ENCODE measurements around the gene HLA-B. TPM values are rescaled to one million over a fixed set of nuclear protein-coding genes. Genes with fewer than 3 reads are reported as not detected.

The HLA-B gene
- total RNA-seq, 1 experiment from 2014 or later: 11.8 TPM

DNA sequence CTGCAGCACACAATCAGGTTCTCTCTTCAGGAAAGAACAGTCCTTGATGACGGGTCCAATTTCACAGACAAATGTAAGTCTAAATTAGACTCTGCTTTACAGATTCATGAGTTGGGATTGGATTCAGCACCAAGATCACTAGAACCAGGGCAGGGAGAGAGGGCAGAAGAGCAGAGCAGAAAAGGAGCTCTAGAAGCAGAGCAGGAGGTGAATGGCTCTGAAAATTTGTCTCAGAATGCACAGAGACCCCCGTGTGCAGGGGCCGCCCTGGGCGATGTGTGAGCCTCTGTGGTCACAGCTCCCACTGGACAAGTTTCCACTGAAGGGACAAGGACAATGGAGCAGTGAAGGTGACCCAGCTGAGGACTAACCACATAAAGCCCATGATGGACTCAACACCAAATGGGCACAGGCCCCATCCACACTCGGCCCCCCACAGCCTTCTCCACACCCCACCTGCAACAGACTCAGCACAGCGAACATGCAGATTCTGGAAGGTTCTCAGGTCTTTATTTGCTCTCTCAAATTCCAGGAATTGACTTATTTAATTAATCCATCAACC is 3.5 kb downstream of the HLA-B start:
- DNase-seq (ENCODE audit: low read depth): no peak

DNA sequence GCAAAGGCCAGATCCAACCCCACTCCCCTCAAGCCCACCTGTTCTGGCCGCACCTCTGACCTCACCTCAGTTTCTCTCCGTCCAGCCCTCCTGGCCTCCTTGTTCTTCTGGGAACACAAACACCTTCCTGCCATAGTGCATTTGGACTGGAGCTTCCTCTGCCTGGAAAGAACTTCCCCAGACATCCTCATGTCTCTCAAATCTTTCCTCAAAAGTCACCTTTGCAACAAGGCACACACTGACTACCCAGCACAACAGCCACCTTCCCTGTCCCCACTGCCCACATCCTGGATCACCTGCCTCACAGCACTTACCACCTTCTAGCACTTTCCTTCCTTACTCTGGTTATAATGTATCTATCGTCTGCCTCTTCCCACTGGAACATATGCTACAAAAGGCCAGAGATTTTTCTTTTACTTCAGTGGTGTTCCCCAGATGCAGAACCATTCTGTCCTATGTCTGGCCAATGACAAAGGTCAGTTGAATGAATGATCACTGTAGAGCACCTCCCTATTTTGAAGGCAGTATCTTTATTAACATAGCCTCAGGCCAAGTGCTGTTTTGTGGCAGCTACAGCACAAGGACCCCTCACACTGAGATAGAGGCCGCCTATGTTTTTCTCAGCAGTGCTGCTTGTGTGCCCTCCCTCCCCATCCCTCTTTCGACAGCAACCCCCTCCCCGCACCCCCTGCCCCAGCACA is 4.1 kb downstream of the HLA-B start:
- no peak for DNase-seq (ENCODE audit: low read depth)

DNA sequence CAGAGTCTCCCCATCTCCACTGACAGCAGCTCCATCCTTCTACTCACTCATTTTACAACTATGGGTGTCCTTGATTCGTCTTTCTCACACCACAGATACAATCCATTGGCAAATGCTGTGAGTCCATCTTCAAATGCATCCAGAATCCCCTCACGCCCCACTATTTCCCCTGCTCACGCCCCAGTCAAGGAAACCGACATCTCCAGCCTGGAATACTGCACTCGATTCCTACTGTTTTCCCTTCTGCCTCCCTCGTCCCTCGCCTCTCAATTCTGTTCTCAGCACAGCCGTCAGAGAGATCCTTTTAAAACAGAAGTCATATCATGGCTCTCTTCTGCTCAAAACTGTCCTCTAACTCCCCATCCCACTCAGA is 4.7 kb downstream of the HLA-B start:
- no peak for DNase-seq (ENCODE audit: low read depth)

DNA sequence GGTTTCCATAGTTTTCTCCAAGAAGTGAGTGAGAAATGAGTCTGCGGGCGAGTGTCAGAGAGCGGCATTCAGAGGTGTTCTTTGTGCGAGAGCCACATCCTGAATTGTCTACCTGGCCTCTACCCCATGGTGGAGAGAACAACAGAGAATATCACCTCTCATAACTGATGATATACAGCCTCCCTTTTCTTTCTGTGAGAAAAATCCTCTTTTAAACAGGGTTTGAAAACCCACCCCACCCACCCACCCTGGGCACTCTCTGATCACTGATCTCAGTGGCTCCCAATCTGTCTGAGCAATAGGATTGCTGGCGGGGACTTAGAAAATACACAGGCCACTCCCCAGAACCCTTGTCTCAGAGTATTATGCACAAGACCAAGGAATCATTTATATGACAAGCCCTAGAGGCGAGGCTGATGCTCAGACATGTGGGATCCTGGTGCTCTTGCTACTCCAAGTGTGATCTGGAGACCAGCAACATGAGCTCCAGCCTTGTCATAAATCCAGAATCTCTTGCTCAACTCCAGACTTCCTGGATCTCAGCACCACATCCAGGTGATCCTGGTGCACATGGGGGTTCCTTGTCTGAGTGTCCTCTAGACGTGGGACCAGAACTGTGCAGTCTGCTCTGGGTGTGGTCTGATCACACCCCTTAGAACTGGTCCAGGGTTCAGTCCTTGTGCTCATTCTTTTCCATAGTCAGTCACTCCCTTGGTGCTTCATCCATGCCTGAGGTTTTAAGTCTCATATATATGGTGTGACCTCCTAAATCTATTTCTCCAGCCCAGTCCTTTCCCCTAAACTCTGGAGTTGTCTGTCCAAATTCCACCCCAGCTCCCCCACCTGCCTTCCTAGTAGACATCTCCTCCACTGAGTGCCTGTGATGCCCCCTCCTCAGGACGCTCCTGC is 5.3 kb downstream of the HLA-B start:
- no peak for DNase-seq (ENCODE audit: low read depth)

DNA sequence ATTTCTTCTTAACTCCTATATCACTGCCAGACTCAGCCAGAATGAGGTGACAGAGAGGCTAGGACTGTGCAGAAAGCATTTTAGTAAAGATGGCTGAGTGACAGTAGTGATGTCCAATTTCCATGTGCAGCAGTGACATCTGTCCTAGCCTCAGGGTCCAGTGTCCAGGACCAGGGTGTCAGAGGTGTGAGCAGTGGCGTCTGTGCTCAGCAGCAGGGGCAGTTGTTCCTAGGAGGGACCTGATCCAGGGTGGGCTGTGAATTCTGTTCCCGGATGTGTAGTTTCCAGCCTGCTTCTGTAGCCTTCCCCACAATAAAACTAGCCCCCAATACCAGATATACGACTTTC is 6.0 kb downstream of the HLA-B start:
- no peak for DNase-seq (ENCODE audit: low read depth)

DNA sequence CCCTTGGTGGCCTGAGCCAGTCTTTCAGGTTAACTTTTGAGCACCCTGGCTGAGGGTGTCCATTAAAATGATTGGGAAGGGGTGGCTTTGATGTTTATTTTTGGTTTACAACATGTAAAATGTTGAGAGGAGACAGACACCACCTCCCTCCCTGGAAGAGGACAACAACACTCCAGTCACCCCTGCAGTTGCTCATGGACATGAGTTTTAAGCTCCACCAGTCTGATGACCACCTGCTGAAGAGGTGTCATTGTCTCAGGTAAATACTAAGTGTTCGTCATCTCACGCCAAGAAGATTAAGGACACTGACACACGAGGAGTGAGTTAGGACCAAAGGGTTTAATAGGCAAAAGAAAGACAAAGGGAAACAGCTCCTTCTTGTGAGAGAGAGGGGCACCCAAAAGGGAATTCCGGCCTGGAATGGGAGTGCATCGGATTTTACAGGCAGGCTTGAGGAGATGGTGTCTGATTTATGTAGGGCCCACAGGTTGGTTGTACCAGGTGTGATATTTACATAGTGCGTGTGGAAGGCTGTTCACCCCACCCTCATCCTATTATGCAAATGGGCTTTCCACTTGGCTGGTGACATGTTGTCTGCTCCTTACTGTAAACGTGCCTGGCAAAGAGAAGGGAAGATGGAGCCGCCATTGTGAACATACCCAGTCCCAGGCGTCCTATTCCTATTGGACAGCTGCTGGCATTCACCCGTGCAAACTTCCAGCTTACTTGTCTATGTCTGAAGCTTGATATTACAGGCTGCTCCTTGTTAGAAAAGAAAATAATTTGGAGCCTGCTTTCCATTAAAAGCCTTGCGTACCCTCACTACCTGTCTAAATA is 6.6 kb downstream of the HLA-B start:
- DNase-seq (ENCODE audit: low read depth): no peak

DNA sequence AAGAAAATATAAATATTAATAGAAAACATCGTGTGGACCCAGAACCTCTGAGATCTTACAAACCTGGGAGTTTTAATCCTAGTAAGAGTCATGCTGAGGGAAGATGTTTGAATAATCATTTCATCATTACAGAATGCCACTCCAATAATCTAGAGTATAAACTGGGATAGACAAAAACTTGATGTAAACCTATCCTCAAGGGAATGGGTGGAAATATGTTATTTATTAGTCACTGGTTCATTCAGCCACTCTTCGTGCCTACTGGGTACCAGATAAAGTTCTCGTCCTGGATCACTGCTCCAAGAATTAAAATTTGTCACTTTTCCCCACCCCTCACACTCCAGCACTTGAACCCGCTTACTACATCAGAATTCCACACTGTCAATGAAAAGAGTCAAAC is 7.7 kb downstream of the HLA-B start:
- DNase-seq (ENCODE audit: low read depth): no peak

DNA sequence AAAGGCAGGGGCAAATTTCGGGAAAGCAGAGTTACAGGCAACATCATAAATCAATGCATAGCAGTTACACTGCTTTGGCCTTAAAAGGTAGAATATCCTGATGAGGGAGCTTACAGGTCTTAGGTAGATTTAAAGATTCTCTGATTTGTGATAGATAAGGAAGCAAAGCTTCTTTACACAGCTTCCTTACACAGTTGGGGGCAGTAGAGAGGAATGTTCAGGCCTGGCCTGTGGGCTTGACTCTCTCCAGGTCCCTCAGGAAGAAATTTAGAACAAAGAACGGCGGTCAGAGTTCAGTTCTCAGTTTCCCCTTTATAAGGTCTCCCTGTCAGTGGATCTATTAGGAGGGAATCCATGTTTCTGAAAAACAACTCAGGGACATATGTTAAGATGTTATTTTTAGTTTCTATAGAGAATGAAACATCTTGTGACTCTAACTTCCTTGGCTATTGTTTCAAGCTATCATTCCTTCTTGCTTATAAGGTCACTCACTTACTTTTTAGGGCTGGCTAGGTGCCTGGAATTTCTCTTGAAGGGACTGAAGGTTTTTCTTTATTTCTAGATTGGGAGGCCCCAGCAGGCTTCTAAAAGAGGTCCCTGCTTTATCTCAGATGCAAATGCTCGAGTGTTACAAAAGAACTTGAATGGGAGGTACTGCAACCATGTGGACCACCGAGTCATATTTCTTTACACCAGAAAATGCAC is 11.8 kb downstream of the HLA-B start:
- DNase-seq (ENCODE audit: low read depth): no peak

DNA sequence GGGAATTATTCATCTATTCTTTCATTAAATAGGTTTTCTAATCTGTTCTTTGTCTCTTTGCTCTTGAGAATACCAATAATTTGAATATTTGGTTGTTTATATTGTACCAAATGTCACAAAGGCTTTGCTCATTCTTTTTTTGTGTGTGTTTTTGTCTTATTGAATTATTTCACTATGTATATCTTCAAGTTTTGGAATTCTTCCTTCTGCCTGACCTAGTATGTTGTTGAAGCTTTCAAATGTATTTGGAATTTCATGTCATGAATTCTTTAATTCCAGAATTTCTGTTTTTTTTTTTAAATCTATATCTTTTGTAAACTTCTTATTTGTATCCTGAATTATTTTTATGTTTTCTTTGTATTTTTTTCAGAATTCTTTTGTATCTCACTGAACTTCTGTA is 16.8 kb downstream of the HLA-B start:
- no peak for DNase-seq (ENCODE audit: low read depth)

DNA sequence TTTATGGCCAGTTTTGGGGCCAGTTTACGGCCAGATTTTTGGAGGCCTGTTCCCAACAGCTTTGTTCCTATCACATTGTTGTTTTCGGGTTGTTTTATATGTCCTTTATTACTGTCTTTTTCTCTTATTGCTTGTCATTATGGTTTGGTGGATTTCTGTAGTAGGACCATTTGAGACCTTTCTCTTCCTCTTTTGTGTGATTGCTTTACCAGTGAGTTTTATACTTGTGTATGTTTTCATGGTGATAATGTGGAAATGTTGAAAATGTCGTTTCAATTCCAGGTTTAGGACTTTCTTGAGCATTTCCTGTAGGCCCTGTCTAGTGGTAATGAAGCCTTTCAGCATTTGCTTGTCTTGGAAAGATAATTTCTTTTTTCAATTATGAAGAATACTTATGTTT is 17.8 kb downstream of the HLA-B start:
- DNase-seq (ENCODE audit: low read depth): no peak

DNA sequence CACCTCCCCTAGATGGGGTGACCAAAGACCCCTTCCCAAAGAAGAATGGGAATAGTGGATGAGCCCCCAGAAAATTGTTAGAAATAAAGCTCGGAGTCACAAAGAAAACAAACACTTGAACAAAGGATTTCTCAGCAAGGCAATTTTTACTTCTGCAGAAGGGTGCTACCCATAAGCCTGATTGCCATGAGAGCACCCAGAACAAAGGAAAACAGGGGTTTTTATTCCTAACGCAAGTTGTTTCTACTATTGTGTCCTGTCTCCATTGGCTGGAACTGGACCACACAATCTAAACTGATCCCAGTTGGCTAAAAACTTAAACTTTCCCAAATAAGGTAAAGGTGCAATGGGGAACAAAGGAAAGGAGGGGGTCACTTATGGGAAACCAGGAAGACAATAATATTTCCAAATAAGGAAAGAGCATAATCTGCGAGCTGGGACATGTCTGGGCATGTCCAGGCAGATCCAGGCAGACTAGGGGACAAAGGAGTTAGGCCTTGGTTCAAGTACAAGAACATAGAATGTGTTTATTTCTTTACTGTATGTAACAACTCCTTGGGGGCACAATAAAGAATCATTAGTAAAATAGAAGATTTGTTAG is 20.0 kb downstream of the HLA-B start:
- DNase-seq (ENCODE audit: low read depth): peak; percentile 15

DNA sequence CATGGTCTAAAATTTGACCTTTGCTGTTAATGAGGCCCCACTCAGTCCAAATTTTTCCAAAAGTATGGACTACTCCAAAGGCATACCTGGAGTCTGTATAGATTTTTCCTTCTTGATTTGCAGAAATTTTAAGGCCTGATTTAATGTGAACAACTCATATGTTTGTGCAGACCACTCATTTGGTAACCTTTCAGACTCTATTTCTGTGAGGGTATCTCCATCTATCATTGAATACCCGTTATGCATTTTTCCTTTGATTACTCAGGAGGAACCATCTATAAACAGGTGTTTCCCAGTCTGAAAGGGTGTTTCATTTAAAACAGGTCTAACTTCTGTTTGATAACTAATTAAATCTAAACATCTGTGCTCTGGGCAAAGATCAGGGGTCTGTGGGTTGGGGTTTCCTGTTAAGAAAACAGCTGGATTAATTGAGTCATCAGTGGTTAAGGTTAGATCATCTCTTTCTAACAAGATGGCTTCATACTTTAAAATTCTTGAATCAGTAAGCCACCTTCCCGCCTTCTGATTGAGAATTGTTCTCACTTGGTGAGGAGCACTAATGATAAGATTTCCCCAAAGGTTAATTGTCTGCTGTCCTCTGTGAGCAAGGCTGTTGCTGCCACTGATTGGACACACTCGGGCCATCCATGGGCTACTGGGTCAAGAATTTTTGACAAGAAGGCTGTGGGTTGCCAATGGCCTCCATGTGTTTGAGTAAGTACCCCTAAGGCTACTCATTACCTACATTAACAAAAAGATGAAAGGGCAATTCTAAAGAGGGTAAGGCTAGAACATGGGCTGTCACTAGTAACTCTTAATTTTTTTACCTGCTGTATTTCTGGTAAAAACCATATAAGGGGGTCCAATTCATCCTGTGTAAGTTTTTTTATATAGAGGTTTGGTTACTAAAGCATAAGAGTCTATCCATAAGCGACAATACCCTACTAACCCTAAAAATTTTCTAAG is 24.1 kb downstream of the HLA-B start:
- DNase-seq (ENCODE audit: low read depth): peak; percentile 25

DNA sequence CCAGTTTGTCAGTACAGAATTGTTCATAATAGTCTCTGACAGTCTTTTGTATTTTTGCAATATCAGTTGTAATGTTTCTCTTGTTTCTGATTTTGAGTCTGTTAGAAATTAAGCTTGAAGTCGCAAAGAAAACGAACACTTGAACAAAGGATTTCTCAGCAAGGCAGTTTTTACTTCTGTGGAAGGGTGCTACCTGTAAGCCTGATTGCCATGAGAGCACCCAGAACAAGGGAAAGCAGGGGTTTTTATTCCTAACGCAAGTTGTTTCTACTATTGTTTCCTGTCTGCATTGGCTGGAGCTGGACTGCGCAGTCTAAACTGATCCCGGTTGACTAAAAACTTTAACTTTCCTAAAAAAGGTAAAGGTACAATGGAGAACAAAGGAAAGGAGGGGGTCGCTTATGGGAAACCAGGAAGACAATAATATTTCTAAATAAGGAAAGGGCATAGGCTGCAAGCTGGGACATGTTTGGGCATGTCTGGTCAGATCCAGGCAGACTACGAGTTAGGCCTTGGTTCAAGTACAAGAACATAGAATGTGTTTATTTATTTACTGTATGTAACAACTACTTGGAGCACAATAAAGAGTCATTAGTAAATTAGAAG is 28.5 kb downstream of the HLA-B start:
- no peak for DNase-seq (ENCODE audit: low read depth)

DNA sequence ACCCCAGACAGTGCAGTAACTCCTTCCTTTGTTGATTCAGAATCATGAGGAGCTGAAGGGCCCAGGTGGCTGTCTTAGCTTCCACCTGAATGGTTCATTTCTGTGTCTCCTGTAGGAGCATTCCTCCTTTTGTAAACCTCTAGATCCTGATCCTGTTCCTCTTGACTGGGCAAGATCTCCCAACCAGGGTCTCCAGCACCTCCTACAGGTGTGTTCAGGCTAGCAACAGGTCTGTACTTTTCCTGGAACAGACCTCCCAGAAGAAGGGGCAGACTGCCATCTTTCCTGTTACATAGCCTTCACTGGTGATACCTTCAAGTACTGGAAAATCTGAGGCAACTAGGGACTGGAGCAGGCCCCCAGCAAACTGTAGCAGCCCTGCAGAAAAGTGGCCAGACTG is 35.2 kb downstream of the HLA-B start:
- no peak for DNase-seq (ENCODE audit: low read depth)

DNA sequence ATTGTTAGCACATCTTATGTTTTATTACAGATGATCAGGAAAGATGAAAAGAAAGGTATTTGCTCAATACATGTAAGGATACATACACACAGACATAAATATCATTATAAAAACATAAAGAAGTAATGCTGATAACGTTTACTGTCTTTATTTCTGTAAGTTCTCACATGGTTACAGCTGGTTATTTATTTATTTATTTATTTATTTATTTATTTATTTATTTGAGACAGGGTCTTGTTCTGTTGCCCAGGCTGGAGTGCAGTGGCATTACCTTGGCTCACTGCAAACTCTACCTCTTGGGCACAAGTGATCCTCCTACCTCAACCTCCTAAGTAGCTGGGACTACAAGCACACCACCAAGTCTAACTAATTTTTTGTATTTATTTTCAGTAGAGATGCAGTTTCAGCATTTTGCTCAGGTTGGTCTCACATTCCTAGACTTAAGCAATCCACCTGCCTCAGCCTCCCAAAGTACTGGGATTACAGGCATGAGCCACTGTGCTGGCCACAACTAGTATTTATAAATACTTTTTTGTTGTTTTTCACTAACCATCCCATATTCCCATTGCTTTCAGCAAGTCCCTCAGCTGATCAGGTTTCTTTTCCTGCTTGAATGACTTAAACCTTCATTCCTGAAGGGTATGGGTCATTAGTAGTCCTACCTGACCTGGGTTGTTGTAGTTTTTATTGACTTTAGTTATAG is 35.8 kb downstream of the HLA-B start:
- DNase-seq (ENCODE audit: low read depth): no peak

DNA sequence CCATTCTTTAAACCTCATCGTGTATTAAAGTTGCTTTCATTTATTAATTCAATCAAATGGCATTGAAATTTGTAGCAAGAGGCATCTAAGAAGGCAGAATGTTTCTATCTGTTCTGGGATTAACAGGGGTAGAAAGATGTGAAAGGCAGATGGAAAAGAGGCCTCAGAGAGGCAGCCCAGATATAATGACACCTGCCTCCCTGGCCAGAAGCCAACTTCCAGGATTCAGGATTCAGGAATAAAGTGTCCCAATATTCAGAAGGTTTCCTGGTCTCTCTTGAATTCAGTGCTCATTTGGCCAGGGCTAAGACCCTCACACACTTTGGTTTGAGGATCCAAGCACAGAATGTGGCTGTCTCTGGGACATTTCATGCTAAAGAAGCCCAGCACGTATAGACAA is 39.9 kb downstream of the HLA-B start:
- DNase-seq (ENCODE audit: low read depth): no peak

DNA sequence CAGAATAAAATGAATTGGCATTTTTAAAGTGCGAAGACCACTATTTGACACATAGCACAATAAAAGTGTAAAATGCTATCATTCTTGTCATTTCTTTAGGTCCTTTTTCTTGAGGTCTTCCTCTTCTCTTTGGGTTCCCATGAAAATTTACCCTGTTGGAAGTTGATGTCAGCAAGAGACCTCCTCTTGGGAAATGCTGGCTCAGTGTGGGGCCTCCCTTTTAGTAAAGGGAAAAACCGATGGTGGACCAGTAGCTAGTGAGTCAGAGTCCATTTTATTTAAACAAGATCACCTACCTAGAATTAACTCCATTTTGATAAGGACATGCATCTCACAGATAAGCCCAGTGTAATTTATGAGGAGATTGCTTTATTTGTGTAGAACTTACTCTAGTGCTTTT is 47.3 kb downstream of the HLA-B start:
- DNase-seq (ENCODE audit: low read depth): no peak

DNA sequence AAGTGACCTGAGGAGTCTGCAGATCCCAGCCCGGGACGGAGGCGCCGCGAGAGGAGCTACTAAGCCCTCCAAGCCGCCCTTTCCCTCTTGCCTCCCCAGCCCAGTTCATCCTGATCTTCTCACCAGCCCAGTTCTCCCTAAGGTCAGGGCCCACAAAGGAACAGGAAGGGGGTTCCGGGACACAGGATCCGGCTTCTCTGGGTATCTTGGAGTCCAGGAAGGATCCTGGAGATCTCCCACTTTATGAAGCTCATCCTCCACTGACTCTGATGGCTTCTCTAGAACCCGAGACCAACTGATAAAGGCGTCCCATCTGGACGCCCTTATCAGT is 48.2 kb downstream of the HLA-B start:
- no peak for DNase-seq (ENCODE audit: low read depth)

Data from HT1080 (cell line).